Activated naive CD8-positive, alpha-beta T cell treated with anti-CD3 and anti-CD28 coated beads, Interleukin-2, amount 10 ng/mL, durations not matched to agents 7 days and 5 days (primary cell): Measurements from ENCODE around the gene CRMP1. TPM values are rescaled to one million over a fixed set of nuclear protein-coding genes. Genes with fewer than 3 reads are reported as not detected.

ENCODE experiments used
- ATAC-seq: fragments of 150-1000 bp; cut with Tn5 transposase; one replicate; pipeline ENCODE4 v1.10.0; 2021; ENCODE audit warnings: low read depth, moderate library complexity
- POLR2A ChIA-PET: fragments of 350-600 bp; sonication (Branson Sonifier 250); formaldehyde crosslinking; loops from one replicate; lab custom pipeline; 2021; ENCODE audit warnings: antibody characterized with exemption; lab: Charles Lee
- DNase-seq: peaks from one replicate; pipeline ENCODE4 v3.0.0; 2021
- H3K27ac Mint-ChIP-seq: one replicate; pipeline ENCODE4 v1.8.0; 2022; ENCODE audit warnings: mild to moderate bottlenecking, mixed read lengths
- H3K27me3 Mint-ChIP-seq: one replicate; pipeline ENCODE4 v1.8.0; 2022; ENCODE audit warnings: mild to moderate bottlenecking, moderate library complexity, mixed read lengths
- H3K36me3 Mint-ChIP-seq: one replicate; pipeline ENCODE4 v1.8.0; 2021; ENCODE audit warnings: mild to moderate bottlenecking, mixed read lengths
- H3K4me1 Mint-ChIP-seq: one replicate; pipeline ENCODE4 v1.8.0; 2021; ENCODE audit warnings: mixed read lengths
- H3K4me3 Mint-ChIP-seq: one replicate; pipeline ENCODE4 v1.8.0; 2022; ENCODE audit warnings: mild to moderate bottlenecking, moderate library complexity, mixed read lengths
- H3K9me3 Mint-ChIP-seq: one replicate; pipeline ENCODE4 v1.8.0; 2021; ENCODE audit warnings: mixed read lengths
- microRNA-seq: library from miRNA; unstranded; fragments of <30 nt; microRNA quantifications from one replicate; pipeline ENCODE4 v1.2.0, GENCODE V29; 2022
- total RNA-seq, 2 experiments: library from RNA; stranded (reverse); gene quantifications; one replicate each; pipeline ENCODE4 v1.2.3, GENCODE V29; 2021

The CRMP1 gene
- total RNA-seq, 2 experiments from 2014 or later, result not detected

DNA sequence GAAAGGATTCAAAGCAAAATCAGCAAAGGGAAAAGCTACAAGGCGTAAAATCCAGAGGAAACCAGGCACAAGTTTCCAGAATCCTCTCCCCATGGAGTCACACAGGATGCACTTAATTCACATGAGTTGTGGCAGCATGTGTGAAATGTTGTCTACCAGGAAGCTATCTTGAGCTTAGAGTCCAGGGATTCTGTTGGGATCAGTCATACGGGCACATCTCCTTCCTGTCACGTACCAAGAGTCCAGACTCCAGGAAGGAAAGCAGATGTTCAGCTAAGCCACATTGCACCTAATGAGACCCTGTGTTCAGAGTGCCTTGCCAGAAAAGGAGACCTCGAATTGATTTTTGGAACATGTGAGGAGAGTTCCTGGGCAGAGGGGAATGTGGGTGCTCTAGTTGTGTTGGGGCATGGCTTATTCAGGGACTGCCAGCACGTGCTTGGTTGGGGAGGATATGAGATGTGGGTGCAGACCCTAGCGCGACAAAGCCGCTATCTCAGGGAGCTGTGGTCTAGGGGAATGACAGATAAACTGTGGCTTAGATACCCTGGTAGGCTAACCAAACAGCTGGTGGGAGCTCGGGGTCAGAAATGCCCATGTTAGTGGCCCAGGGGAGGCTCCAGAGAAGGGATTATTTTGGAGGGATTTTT is 111.9 kb downstream of the CRMP1 start:
- DNase-seq (no peak), ATAC-seq (no peak)
- Mint-ChIP-seq H3K27me3 (no peaks in the 10 kb centered on the region), H3K36me3 (no peaks in the 10 kb centered on the region), H3K9me3 (peaks cover 4% of the 10 kb centered on the region), H3K4me3 (no peak overlapping the region), H3K4me1 (no peaks in the 10 kb centered on the region), H3K27ac (no peak overlapping the region)
- POLR2A ChIA-PET, result no interaction called here

DNA sequence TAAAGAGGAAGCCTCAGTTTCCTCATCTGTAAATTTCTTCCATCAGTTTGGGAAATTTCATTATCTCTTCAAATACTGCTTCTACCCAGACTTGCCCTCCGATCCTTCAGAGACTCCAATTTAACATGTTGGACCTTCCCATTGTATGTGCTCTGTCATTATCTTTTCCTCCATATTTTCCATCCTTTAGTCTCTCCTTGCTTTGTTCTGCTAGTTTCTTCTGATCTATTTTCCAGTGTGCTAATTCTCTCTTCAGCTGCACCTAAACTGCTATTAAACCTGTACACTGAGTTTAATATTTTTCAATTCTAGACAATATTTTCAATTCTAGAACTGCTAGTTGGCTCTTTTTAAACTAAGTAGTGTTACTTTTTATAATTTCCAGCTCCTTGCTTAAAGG is 116.4 kb downstream of the CRMP1 start:
- H3K36me3 Mint-ChIP-seq, result no peaks in the 10 kb centered on the region
- no peak for ATAC-seq
- DNase-seq, result no peak
- POLR2A ChIA-PET, result no interaction called here
- H3K27me3 Mint-ChIP-seq, result no peaks in the 10 kb centered on the region
- no peak overlapping the region for H3K4me3 Mint-ChIP-seq
- H3K27ac Mint-ChIP-seq, result no peak overlapping the region
- H3K4me1 Mint-ChIP-seq, result no peaks in the 10 kb centered on the region
- peaks cover 6% of the 10 kb centered on the region for H3K9me3 Mint-ChIP-seq

GRCh38 chr4:5774416-5775036 is 118.4 kb downstream of the CRMP1 start:
- Mint-ChIP-seq H3K27ac (no peak overlapping the region), H3K4me3 (no peak overlapping the region), H3K9me3 (peaks cover 6% of the 10 kb centered on the region), H3K4me1 (no peaks in the 10 kb centered on the region), H3K36me3 (no peaks in the 10 kb centered on the region), H3K27me3 (no peaks in the 10 kb centered on the region)
- no peak for ATAC-seq
- no peak for DNase-seq
- POLR2A ChIA-PET, result no interaction called here

GRCh38 chr4:5773271-5773555 is 119.7 kb downstream of the CRMP1 start:
- H3K9me3 Mint-ChIP-seq, result peaks cover 7% of the 10 kb centered on the region
- no peaks in the 10 kb centered on the region for H3K36me3 Mint-ChIP-seq
- H3K4me3 Mint-ChIP-seq, result no peak overlapping the region
- H3K27me3 Mint-ChIP-seq, result no peaks in the 10 kb centered on the region
- POLR2A ChIA-PET, result no interaction called here
- H3K27ac Mint-ChIP-seq, result no peak overlapping the region
- no peak for ATAC-seq
- no peak for DNase-seq
- no peaks in the 10 kb centered on the region for H3K4me1 Mint-ChIP-seq

GRCh38 chr4:5772528-5773270 is 120.2 kb downstream of the CRMP1 start:
- no peak for DNase-seq
- POLR2A ChIA-PET, result no interaction called here

More at GRCh38 chr4:5772528-5773270, 120.2 kb downstream of the CRMP1 start:
- no peak overlapping the region for H3K27ac Mint-ChIP-seq
- no peaks in the 10 kb centered on the region for H3K36me3 Mint-ChIP-seq
- no peak overlapping the region for H3K4me3 Mint-ChIP-seq
- H3K27me3 Mint-ChIP-seq, result no peaks in the 10 kb centered on the region
- no peak for ATAC-seq
- H3K4me1 Mint-ChIP-seq, result no peaks in the 10 kb centered on the region
- peaks cover 12% of the 10 kb centered on the region for H3K9me3 Mint-ChIP-seq

Small RNA genes lying within 50 kb of the gene (microRNA-seq; reads per million reads assigned to microRNA genes)
- not detected for gene MIR378D1

Other genes with a start within 250 kb of the CRMP1 start
- gene EVC2, start 184.5 kb downstream of the CRMP1 start, total RNA-seq, result under 1 TPM; 0.68 to 0.69 TPM
- gene EVC, start 181.9 kb downstream of the CRMP1 start, total RNA-seq, result under 1 TPM; 0.36 to 0.68 TPM
- under 1 TPM; 0.19 to 0.43 TPM for gene C4orf50, start 125.3 kb upstream of the CRMP1 start, total RNA-seq